Esophagus squamous epithelium (tissue), 4 donors: ENCODE measurements around the gene CELF2.

Experiments used
- POLR2A ChIP-seq, 4 donors: fragments of 450-650 bp; IDR thresholded peaks; one replicate each; pipeline ENCODE4 v1.6.1; 2017; ENCODE audit warnings: antibody characterized with exemption in 4 of 4, mild to moderate bottlenecking in 4 of 4, moderate library complexity in 3 of 4
- TF ChIP-seq, protein P1 (sequence below), 6 experiments: fragments of 450-650 bp in 4 of 6; fragments of 200-600 bp in 2 of 6; sonication (generic) in 2 of 6; IDR thresholded peaks; one replicate each; pipeline ENCODE4 v1.5.1; 2016 to 2019; ENCODE audit warnings: antibody characterized with exemption in 6 of 6, mild to moderate bottlenecking in 4 of 6, moderate library complexity in 4 of 6

DNA sequence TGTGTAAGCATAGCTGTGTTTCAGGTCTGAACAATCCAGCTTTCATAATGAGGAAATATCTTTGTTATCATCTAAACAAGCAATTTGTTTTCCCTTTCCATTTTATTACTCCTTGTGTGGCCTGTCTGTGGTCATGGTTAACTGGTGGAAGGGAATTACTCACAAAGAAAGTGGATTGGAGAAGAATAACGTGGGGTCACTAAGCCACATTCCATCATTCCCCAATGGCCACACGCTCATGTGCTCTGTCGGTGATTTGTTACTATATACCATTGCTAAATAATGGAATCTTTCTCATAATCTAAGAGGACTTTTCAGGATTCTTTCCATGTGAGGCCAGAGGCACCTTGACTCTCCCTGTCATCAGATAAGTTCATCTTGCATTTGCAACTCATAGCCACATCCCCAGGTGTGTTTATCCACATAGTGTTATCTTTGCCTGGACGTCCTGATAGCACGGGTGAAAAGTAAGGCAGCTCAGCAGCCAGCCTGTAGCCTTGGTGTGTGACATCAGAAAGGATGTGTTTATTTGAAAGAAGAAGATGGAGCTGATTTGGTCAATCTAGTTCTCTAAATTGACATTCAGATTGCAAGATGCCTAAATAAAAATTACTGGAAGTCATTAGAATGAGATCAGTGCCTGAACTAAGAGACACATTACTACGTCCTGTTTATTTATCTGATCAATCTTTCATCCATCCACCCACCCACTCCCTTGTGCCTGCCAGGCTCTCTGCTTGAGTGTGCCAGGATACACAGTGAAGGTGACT is 128.9 kb downstream of the CELF2 start:
- no peak for TF ChIP-seq POLR2A (IDR thresholded peaks at IDR 0.05)
- TF ChIP-seq, protein P1, sequence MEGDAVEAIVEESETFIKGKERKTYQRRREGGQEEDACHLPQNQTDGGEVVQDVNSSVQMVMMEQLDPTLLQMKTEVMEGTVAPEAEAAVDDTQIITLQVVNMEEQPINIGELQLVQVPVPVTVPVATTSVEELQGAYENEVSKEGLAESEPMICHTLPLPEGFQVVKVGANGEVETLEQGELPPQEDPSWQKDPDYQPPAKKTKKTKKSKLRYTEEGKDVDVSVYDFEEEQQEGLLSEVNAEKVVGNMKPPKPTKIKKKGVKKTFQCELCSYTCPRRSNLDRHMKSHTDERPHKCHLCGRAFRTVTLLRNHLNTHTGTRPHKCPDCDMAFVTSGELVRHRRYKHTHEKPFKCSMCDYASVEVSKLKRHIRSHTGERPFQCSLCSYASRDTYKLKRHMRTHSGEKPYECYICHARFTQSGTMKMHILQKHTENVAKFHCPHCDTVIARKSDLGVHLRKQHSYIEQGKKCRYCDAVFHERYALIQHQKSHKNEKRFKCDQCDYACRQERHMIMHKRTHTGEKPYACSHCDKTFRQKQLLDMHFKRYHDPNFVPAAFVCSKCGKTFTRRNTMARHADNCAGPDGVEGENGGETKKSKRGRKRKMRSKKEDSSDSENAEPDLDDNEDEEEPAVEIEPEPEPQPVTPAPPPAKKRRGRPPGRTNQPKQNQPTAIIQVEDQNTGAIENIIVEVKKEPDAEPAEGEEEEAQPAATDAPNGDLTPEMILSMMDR (IDR thresholded peaks at IDR 0.05): no peak
